DND-41 (cell line): Measurements from ENCODE around the gene RHOXF1.
"Not testable (repeated sequence)": the region's sequence is repeated elsewhere in the genome, so short reads cannot be mapped to it uniquely, and the experiment has no call there.

Source experiments
- ATAC-seq: fragments of 200-7000 bp; cut with Tn5 transposase; 3 replicates; pipeline ENCODE4 v1.9.1; 2021; ENCODE audit warnings: low read depth; ENCODE audit not compliant: insufficient read depth
- DNase-seq: peaks from one replicate; pipeline ENCODE4 v3.0.0-alpha.2; 2020
- H2AFZ ChIP-seq: 2 replicates; pipeline ENCODE4 v1.6.0; 2012; ENCODE audit warnings: low read depth, low read length
- H3K27ac ChIP-seq: 2 replicates; pipeline ENCODE4 v1.5.1; 2012; ENCODE audit warnings: low read length, inconsistent platforms
- H3K27me3 ChIP-seq: fragments of 200-600 bp; sonication (generic); 2 replicates; pipeline ENCODE4 v1.6.0; 2012; ENCODE audit warnings: low read length, mild to moderate bottlenecking, inconsistent platforms; ENCODE audit not compliant: insufficient read depth, poor library complexity
- H3K36me3 ChIP-seq: 2 replicates; pipeline ENCODE4 v1.5.1; 2012; ENCODE audit warnings: low read length, inconsistent platforms; ENCODE audit not compliant: insufficient read depth
- H3K4me1 ChIP-seq: 2 replicates; pipeline ENCODE4 v1.5.1; 2012; ENCODE audit warnings: mild to moderate bottlenecking, low read length; ENCODE audit not compliant: insufficient read depth
- H3K4me2 ChIP-seq: 2 replicates; pipeline ENCODE4 v1.6.0; 2012; ENCODE audit warnings: mild to moderate bottlenecking, moderate library complexity, low read length, inconsistent platforms; ENCODE audit not compliant: insufficient read depth
- H3K4me3 ChIP-seq, 2 experiments: fragments of 200-600 bp in 1 of 2; shearing (Covaris generic) in 1 of 2; 2 replicates each; pipeline ENCODE4 v1.5.1; 2012 to 2016; ENCODE audit warnings: inconsistent platforms in 2 of 2, low read length in 2 of 2, mild to moderate bottlenecking in 2 of 2, low read depth in 1 of 2, moderate library complexity in 1 of 2
- H3K79me2 ChIP-seq: 2 replicates; pipeline ENCODE4 v1.6.0; 2012; ENCODE audit warnings: low read length, inconsistent platforms; ENCODE audit not compliant: insufficient read depth
- H3K9ac ChIP-seq: 2 replicates; pipeline ENCODE4 v1.6.0; 2012; ENCODE audit warnings: low read depth, mild to moderate bottlenecking, inconsistent platforms, low read length, moderate library complexity
- H3K9me3 ChIP-seq: 2 replicates; pipeline ENCODE4 v1.5.1; 2012; ENCODE audit warnings: low read length, moderate library complexity, mild to moderate bottlenecking, inconsistent platforms; ENCODE audit not compliant: insufficient read depth, severe bottlenecking
- H4K20me1 ChIP-seq: 2 replicates; pipeline ENCODE4 v1.6.0; 2012; ENCODE audit warnings: low read length; ENCODE audit not compliant: insufficient read depth
- CTCF ChIP-seq: IDR thresholded peaks from 2 replicates; pipeline ENCODE4 v1.5.1; 2012; ENCODE audit warnings: borderline replicate concordance, low read length, moderate library complexity, mild to moderate bottlenecking; ENCODE audit not compliant: poor library complexity, severe bottlenecking; ENCODE audit errors: extremely low read depth
- EZH2 ChIP-seq: IDR thresholded peaks from 3 replicates; pipeline ENCODE4 v1.6.1; 2012; ENCODE audit warnings: borderline replicate concordance, low read depth, mild to moderate bottlenecking, moderate library complexity, low read length, inconsistent platforms; ENCODE audit not compliant: severe bottlenecking

The RHOXF1 gene

GRCh38 chrX:120115438-120115963, at the start of gene RHOXF1:
Gene RHOXF1, minus strand, starts transcription at chrX:120115913. Its CDS starts 51 bp downstream, at chrX:120115862.
- Histone ChIP-seq H4K20me1 (no peaks in the 10 kb centered on the region), H3K4me1 (no peaks in the 10 kb centered on the region), H3K4me3 (no peak within 1 kb of the TSS), H3K9me3 (no peaks in the 10 kb centered on the region), H3K9ac (no peak within 1 kb of the TSS), H3K79me2 (no peaks in the 10 kb centered on the region), H3K27ac (no peak within 1 kb of the TSS), H3K27me3 (no peaks in the 10 kb centered on the region), H2AFZ (no peak within 1 kb of the TSS), H3K36me3 (no peaks in the 10 kb centered on the region), H3K4me2 (no peak within 1 kb of the TSS)
- ATAC-seq (no peak), DNase-seq (no peak)
- TF ChIP-seq EZH2 (no peak), CTCF (no peak)

- not testable (repeated sequence) for ATAC-seq, H3K4me1 ChIP-seq, DNase-seq, H3K27me3 ChIP-seq, H3K9ac ChIP-seq, H3K4me3 ChIP-seq, H3K36me3 ChIP-seq, H4K20me1 ChIP-seq, H3K9me3 ChIP-seq, H3K79me2 ChIP-seq, H2AFZ ChIP-seq, H3K27ac ChIP-seq, H3K4me2 ChIP-seq
These were observed 43.4 kb upstream of the RHOXF1 start for GRCh38 chrX:120159086-120159485.

GRCh38 chrX:120158313-120158712, 42.6 kb upstream of the RHOXF1 start, which contains the start of gene RHOXF2:
Gene RHOXF2, plus strand, starts transcription at chrX:120158613. Its CDS starts 138 bp downstream, at chrX:120158751.
- not testable (repeated sequence) for H3K36me3 ChIP-seq, H3K27me3 ChIP-seq, H3K79me2 ChIP-seq, H3K4me3 ChIP-seq, H3K4me2 ChIP-seq, DNase-seq, H3K4me1 ChIP-seq, H3K9ac ChIP-seq, H3K27ac ChIP-seq, H3K9me3 ChIP-seq, H2AFZ ChIP-seq, ATAC-seq, H4K20me1 ChIP-seq

- not testable (repeated sequence) for H3K9ac ChIP-seq, H3K4me1 ChIP-seq, H3K36me3 ChIP-seq, H3K4me3 ChIP-seq, H2AFZ ChIP-seq, H3K27me3 ChIP-seq, H3K9me3 ChIP-seq, H3K79me2 ChIP-seq, H3K27ac ChIP-seq, DNase-seq, H3K4me2 ChIP-seq, H4K20me1 ChIP-seq
- peak; percentile 76 for ATAC-seq
These were observed 34.5 kb upstream of the RHOXF1 start for GRCh38 chrX:120150109-120150744.

- Histone ChIP-seq H3K9me3 (peaks cover 5% of the 10 kb centered on the region), H3K9ac (no peak overlapping the region), H3K4me2 (no peak overlapping the region), H4K20me1 (no peaks in the 10 kb centered on the region), H3K27me3 (no peaks in the 10 kb centered on the region), H3K27ac (no peak overlapping the region), H3K36me3 (no peaks in the 10 kb centered on the region), H3K4me3 (no peak overlapping the region), H2AFZ (no peak overlapping the region), H3K79me2 (no peaks in the 10 kb centered on the region), H3K4me1 (0 out of 2 replicates have a peak, but pooled peaks cover 3% of the 10 kb centered on the region)
- TF ChIP-seq CTCF (no peak), EZH2 (no peak)
- DNase-seq, result peak; percentile 7
- ATAC-seq, result no peak
These were observed 31.8 kb upstream of the RHOXF1 start for GRCh38 chrX:120147537-120147936.

- H4K20me1 ChIP-seq, ATAC-seq, H3K27ac ChIP-seq, H3K36me3 ChIP-seq, H3K9ac ChIP-seq, H2AFZ ChIP-seq, H3K4me2 ChIP-seq, H3K27me3 ChIP-seq, H3K9me3 ChIP-seq, H3K4me1 ChIP-seq, H3K79me2 ChIP-seq, H3K4me3 ChIP-seq, DNase-seq: not testable (repeated sequence)
These were observed 30.6 kb upstream of the RHOXF1 start for GRCh38 chrX:120146323-120146722.
